Mesendoderm (in vitro differentiated cells): Measurements from ENCODE around the gene INSR.

Experiments
- DNase-seq: peaks from one replicate; pipeline ENCODE4 v3.0.0; 2013
- H2AK5ac ChIP-seq: 2 replicates; pipeline ENCODE4 v1.6.1; 2013; ENCODE audit warnings: low read length, inconsistent platforms
- H2BK120ac ChIP-seq: 2 replicates; pipeline ENCODE4 v1.6.1; 2013; ENCODE audit warnings: low read depth, mild to moderate bottlenecking, low read length, moderate library complexity, mixed read lengths
- H2BK15ac ChIP-seq: replicated peaks from 2 replicates; pipeline ENCODE4 v1.6.1; 2013; ENCODE audit warnings: low read depth, mild to moderate bottlenecking, moderate library complexity
- H2BK5ac ChIP-seq: 2 replicates; pipeline ENCODE4 v1.6.1; 2013; ENCODE audit warnings: low read length, inconsistent platforms
- H3K18ac ChIP-seq: 2 replicates; pipeline ENCODE4 v1.6.1; 2013; ENCODE audit warnings: mild to moderate bottlenecking, low read length, mixed read lengths
- H3K23ac ChIP-seq: one replicate; pipeline ENCODE4 v1.6.1; 2013; ENCODE audit warnings: low read length
- H3K27ac ChIP-seq: 2 replicates; pipeline ENCODE4 v1.5.1; 2013; ENCODE audit warnings: low read depth, mild to moderate bottlenecking, inconsistent platforms, low read length, moderate library complexity
- H3K27me3 ChIP-seq: 2 replicates; pipeline ENCODE4 v1.6.1; 2013; ENCODE audit warnings: low read length, control low read depth, mild to moderate bottlenecking, inconsistent platforms; ENCODE audit not compliant: insufficient read depth, poor library complexity
- H3K36me3 ChIP-seq: 2 replicates; pipeline ENCODE4 v1.6.1; 2013; ENCODE audit warnings: low read length, inconsistent platforms; ENCODE audit not compliant: control insufficient read depth, insufficient read depth
- H3K4ac ChIP-seq: one replicate; pipeline ENCODE4 v1.6.1; 2013; ENCODE audit warnings: low read depth, mild to moderate bottlenecking, low read length, moderate library complexity
- H3K4me1 ChIP-seq: 2 replicates; pipeline ENCODE4 v1.6.1; 2013; ENCODE audit warnings: low read depth, low read length, inconsistent platforms; ENCODE audit not compliant: control insufficient read depth
- H3K4me2 ChIP-seq: 2 replicates; pipeline ENCODE4 v1.6.1; 2013; ENCODE audit warnings: low read length
- H3K4me3 ChIP-seq: 2 replicates; pipeline ENCODE4 v1.5.1; 2013; ENCODE audit warnings: mild to moderate bottlenecking, low read length
- H3K56ac ChIP-seq: one replicate; pipeline ENCODE4 v1.6.1; 2013; ENCODE audit warnings: low read length
- H3K79me1 ChIP-seq: 2 replicates; pipeline ENCODE4 v1.6.1; 2013; ENCODE audit warnings: low read length, inconsistent platforms
- H3K79me2 ChIP-seq: 2 replicates; pipeline ENCODE4 v1.6.1; 2013; ENCODE audit warnings: mild to moderate bottlenecking, low read length; ENCODE audit not compliant: control insufficient read depth, insufficient read depth
- H3K9ac ChIP-seq: 2 replicates; pipeline ENCODE4 v1.6.1; 2013; ENCODE audit warnings: low read length, inconsistent platforms
- H4K5ac ChIP-seq: one replicate; pipeline ENCODE4 v1.6.1; 2013; ENCODE audit warnings: low read length
- H4K8ac ChIP-seq: one replicate; pipeline ENCODE4 v1.6.1; 2013; ENCODE audit warnings: low read depth, mild to moderate bottlenecking, control low read depth, low read length, moderate library complexity
- WGBS: extraction: QIAGEN DNeasy Blood & Tissue Kit; methylation state at CpG from one replicate; pipeline ENCODE4 v1.1.7; 2013; ENCODE audit warnings: low lambda C conversion rate, missing lambda C conversion rate; ENCODE audit not compliant: insufficient coverage; ENCODE audit errors: extremely low coverage; 5-methylcytosine and 5-hydroxymethylcytosine counted together

Gene INSR

DNA sequence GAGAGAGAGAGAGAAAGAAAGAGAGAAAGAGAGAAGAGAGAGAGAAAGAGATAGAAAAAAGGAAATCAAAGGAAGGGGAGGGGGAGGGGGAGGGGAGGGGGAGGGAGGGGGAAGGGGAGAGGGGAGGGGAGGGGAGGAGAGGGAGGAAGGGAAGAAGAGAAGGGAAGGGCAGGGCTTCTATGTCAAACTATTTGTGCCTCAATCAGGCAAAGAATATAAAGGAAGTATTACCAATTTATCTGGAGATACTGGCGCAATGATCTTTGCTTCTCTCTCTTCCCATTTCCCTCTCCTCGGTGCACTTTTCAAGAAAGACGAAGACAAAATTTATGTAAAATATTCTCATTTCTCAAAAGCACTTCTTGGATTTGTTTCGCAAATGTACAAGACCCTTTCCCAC lies 9.3 kb upstream of the INSR start:
- Histone ChIP-seq H2AK5ac (no peak overlapping the region), H3K27me3 (no peaks in the 10 kb centered on the region), H3K4me1 (no peaks in the 10 kb centered on the region), H2BK5ac (no peak overlapping the region), H3K23ac (no peak overlapping the region), H3K79me2 (no peaks in the 10 kb centered on the region), H3K27ac (no peak overlapping the region), H3K18ac (no peak overlapping the region), H2BK15ac (no peak overlapping the region), H4K8ac (no peak overlapping the region), H3K9ac (no peak overlapping the region), H3K4me2 (no peak overlapping the region), H3K4me3 (no peak overlapping the region), H3K56ac (no peak overlapping the region), H4K5ac (no peak overlapping the region), H3K79me1 (no peaks in the 10 kb centered on the region), H3K4ac (no peak overlapping the region), H3K36me3 (no peaks in the 10 kb centered on the region), H2BK120ac (no peak overlapping the region)
- no peak for DNase-seq
- WGBS: no CpG with 5 or more reads among the region's 4 CpGs

DNA sequence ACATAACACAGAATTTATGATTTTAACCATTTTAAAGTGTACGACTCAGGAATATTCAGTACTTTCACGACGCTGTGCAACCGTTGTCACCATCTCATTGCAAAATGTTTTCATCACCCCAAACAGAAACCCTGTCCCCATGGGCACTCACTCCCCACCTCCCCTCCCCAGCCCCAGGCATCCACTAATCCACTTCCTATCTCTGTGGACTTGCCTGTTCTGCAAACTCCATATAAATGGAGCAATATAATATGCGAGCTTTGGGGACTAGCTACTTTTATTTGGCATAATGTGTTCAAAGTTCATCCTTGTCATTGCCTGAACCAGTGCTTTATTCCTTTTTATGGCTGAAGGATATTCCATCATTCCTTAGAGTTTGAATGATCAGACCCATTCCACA lies 7.3 kb upstream of the INSR start:
- Histone ChIP-seq H2BK120ac (no peak overlapping the region), H4K8ac (no peak overlapping the region), H3K18ac (no peak overlapping the region), H3K27me3 (no peaks in the 10 kb centered on the region), H3K56ac (no peak overlapping the region), H3K4me3 (no peak overlapping the region), H3K79me2 (no peaks in the 10 kb centered on the region), H2BK15ac (no peak overlapping the region), H3K23ac (no peak overlapping the region), H3K4me1 (no peaks in the 10 kb centered on the region), H3K9ac (no peak overlapping the region), H2BK5ac (no peak overlapping the region), H4K5ac (no peak overlapping the region), H3K36me3 (no peaks in the 10 kb centered on the region), H3K27ac (no peak overlapping the region), H3K4ac (no peak overlapping the region), H2AK5ac (no peak overlapping the region), H3K79me1 (no peaks in the 10 kb centered on the region), H3K4me2 (no peak overlapping the region)
- WGBS: no CpG with 5 or more reads among the region's 5 CpGs
- no peak for DNase-seq

DNA sequence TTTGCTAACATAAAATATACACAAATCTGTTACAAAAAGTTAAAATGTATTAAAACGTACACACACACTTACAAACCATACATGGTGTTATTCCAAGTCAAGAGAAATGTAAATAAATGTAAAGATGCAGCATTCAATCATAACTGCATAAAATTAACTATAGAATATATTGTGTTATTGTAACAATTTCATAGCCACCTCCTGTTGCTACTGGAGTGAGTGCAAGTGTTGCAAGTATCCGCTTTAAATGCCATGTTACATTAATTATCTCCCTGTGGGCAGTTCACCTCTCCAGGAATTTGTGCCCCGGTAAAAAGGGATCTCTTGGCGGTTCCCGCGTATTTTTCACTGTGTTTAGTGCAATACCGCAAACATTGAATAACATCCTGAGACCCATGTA lies 3.5 kb upstream of the INSR start:
- peaks cover 1% of the 10 kb centered on the region for H3K79me1 ChIP-seq
- H4K8ac ChIP-seq: no peak overlapping the region
- H3K4me3 ChIP-seq: no peak overlapping the region
- H3K4me2 ChIP-seq: no peak overlapping the region
- no peak overlapping the region for H2BK5ac ChIP-seq
- no peak overlapping the region for H2BK15ac ChIP-seq
- WGBS: no CpG with 5 or more reads among the region's 7 CpGs
- no peaks in the 10 kb centered on the region for H3K4me1 ChIP-seq
- H3K27me3 ChIP-seq: no peaks in the 10 kb centered on the region
- H4K5ac ChIP-seq: no peak overlapping the region
- no peak overlapping the region for H3K56ac ChIP-seq
- H3K27ac ChIP-seq: no peak overlapping the region
- no peak overlapping the region for H2BK120ac ChIP-seq
- no peak for DNase-seq
- H3K36me3 ChIP-seq: no peaks in the 10 kb centered on the region
- H3K79me2 ChIP-seq: no peaks in the 10 kb centered on the region
- H3K4ac ChIP-seq: no peak overlapping the region
- no peak overlapping the region for H3K18ac ChIP-seq
- no peak overlapping the region for H3K9ac ChIP-seq
- H3K23ac ChIP-seq: no peak overlapping the region
- no peak overlapping the region for H2AK5ac ChIP-seq

DNA sequence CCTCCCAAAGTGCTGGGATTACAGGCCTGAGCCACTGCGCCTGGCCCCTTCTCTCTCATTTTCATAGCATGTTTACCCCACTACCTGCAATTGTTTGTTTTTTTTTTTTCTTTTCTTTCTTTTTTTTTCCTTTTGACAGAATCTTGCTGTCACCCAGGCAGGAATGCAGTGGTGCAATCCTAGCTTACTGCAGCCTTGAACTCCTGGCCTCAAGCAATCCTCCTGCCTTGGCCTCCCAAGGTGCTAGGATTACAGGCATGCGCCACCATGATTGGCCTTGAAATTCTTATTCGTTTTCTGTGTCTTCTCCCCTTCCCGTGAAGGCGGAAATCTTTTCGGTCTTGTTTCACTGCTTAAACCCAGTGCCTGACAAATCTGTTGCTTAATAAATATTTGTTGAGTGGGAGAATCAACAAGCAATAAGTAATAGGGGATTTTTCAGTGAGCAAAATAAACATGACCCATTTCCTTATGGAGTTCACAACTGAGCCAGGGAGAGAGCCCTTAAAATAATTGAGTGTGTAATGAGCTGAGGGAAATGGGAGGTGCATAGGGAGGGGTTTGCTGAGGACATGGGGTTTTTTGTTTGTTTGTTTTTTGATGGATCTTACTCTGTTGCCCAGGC lies 1.8 kb upstream of the INSR start:
- no peak overlapping the region for H3K9ac ChIP-seq
- no peak overlapping the region for H2BK15ac ChIP-seq
- H3K23ac ChIP-seq: no peak overlapping the region
- no peak overlapping the region for H3K18ac ChIP-seq
- H3K79me1 ChIP-seq: peaks cover 1% of the 10 kb centered on the region
- H4K5ac ChIP-seq: no peak overlapping the region
- DNase-seq: no peak
- no peak overlapping the region for H2BK5ac ChIP-seq
- no CpG with 5 or more reads among the region's 6 CpGs for WGBS
- no peaks in the 10 kb centered on the region for H3K79me2 ChIP-seq
- H3K4ac ChIP-seq: no peak overlapping the region
- no peak overlapping the region for H3K4me2 ChIP-seq
- H3K27ac ChIP-seq: no peak overlapping the region
- H2AK5ac ChIP-seq: no peak overlapping the region
- no peak overlapping the region for H4K8ac ChIP-seq
- no peak overlapping the region for H3K56ac ChIP-seq
- H3K36me3 ChIP-seq: no peaks in the 10 kb centered on the region
- no peak overlapping the region for H3K4me3 ChIP-seq
- no peaks in the 10 kb centered on the region for H3K4me1 ChIP-seq
- no peak overlapping the region for H2BK120ac ChIP-seq
- no peaks in the 10 kb centered on the region for H3K27me3 ChIP-seq

DNA sequence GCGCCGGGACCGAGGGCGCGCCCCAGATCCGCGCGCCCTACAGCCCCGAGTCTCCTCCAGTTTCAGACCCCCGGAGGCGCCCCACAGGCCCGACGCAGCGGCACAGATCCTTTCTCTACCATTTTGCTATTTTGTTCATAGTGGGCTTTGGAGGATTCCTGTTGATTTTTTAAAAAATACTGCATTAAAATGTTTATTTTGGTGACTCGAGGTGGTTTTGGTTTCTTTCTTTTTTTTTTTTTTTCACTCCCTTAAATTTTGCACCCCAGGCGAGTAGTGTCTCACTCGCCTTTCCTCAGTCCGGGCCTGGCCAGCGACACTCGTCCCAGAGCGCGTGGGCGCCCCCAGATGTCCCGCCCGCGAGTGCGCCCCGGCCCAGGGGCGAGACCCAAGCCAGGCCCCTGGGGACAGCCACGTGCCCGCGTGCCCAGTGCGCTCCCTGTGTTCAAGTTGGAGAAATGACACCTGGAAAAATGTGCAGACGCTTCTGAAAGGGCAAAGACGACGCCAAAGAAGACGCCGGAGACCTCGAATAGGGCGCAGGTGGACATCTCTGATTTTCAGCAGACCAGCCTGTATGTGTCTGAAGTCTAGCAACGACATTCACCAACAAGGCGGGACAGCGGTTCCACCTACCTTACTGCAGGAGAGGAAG lies 471 bp upstream of the INSR start:
- H3K79me1 ChIP-seq: peaks cover 1% of the 10 kb centered on the region
- H2BK120ac ChIP-seq: no peak overlapping the region
- H2BK5ac ChIP-seq: no peak overlapping the region
- no peak overlapping the region for H3K4me3 ChIP-seq
- H3K4me1 ChIP-seq: no peaks in the 10 kb centered on the region
- H3K56ac ChIP-seq: peak overlapping the region; percentile 60
- peak overlapping the region; percentile 66 for H3K4me2 ChIP-seq
- H3K27me3 ChIP-seq: no peaks in the 10 kb centered on the region
- WGBS: no CpG with 5 or more reads among the region's 43 CpGs
- no peaks in the 10 kb centered on the region for H3K36me3 ChIP-seq
- no peak overlapping the region for H3K23ac ChIP-seq
- peak; percentile 47 for DNase-seq
- peak overlapping the region; percentile 61 for H3K9ac ChIP-seq
- no peaks in the 10 kb centered on the region for H3K79me2 ChIP-seq
- H4K5ac ChIP-seq: no peak overlapping the region
- no peak overlapping the region for H4K8ac ChIP-seq
- no peak overlapping the region for H3K4ac ChIP-seq
- no peak overlapping the region for H3K27ac ChIP-seq
- H2BK15ac ChIP-seq: no peak overlapping the region
- H3K18ac ChIP-seq: no peak overlapping the region
- no peak overlapping the region for H2AK5ac ChIP-seq
